ENCODE measurements around the gene TUT7. TPM values are rescaled to one million over a fixed set of nuclear protein-coding genes. Genes with fewer than 3 reads are reported as not detected.

TUT7 gene
- total and polyA plus RNA-seq, 4 donors, result 7.1 to 38.1 (median 18.1) TPM

DNA sequence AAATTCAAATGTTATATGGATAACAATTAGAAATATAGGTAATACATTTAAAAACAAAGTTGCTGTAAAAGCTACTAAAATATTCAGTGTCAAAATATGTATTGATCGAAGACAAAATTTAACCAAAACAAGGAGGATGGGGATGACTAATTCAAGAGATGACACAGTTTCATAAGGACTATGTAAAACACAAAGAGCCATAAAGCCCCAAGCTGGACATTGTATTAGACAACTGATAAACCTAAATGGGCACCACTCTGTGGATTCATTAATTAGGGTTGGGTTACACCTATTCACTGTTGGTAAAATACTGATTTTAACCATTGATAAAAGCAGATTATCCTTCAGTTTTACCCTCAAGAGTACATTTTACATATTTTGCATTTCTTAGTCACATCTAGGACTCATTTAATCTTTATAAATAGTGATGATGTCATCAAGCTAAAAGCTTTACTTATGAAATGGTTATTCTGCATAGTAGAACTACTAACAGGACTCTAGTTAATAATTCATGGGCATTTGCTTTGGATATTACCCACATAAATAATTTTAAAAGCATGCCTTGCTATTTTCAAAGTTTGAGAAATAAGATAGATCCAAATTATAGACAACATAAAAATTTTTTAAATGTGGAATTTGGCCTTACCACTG, 13.7 kb downstream of the TUT7 start:
- no peak overlapping the region for H3K27ac ChIP-seq (ENCODE audit: low read depth in 1 of 2, low read length in 2 of 2)
- no peak for DNase-seq
- no peaks in the 10 kb centered on the region for H3K27me3 ChIP-seq (ENCODE audit: control insufficient read depth in 1 of 2, insufficient read depth in 2 of 2, low read length in 1 of 2)

DNA sequence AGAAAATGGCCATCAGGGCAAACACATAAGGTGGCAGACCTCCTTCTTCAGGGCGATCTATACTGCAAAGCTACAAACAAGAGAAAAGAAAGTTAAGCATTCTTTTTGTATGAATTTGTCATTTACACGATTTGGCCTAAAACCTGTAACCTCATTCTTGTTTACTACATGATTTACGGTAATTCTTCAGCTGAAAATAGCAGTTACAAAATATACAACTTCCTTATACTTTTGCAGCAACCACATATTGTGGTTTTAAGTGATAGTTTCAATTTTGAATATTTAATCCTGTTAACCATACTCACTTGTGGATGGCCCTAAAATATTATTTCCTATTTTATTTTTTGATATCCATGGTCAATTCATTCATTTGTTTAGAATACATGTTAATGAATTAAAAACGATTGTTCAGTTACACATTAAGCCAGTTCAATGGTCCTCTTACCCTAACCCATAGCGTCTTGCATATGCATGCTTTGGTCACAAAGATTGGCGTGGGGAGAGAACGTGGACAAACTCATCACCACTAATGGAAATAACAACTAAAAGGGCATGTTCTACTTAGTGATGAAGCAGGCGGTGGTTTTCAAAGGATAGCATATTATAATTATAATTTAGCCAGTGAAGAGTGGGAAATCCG, 16.6 kb downstream of the TUT7 start:
- Histone ChIP-seq H3K9me3 (ENCODE audit: control insufficient read depth, low read length) (no peaks in the 10 kb centered on the region), H3K36me3 (ENCODE audit: control insufficient read depth in 1 of 2, insufficient read depth in 2 of 2, low read length in 1 of 2) (peaks cover 0 to 5% of the 10 kb centered on the region in 2 donors), H3K4me3 (ENCODE audit: low read length in 2 of 2) (no peak overlapping the region), H3K4me1 (ENCODE audit: control insufficient read depth in 1 of 2, insufficient read depth in 2 of 2, low read length in 2 of 2) (no peaks in the 10 kb centered on the region), H3K27me3 (ENCODE audit: control insufficient read depth in 1 of 2, insufficient read depth in 2 of 2, low read length in 1 of 2) (no peaks in the 10 kb centered on the region), H3K27ac (ENCODE audit: low read depth in 1 of 2, low read length in 2 of 2) (no peak overlapping the region)
- 87 to 88% methylated on average over 9 of the region's 9 CpGs for WGBS, 2 donors
- DNase-seq (no peak), ATAC-seq (ENCODE audit: low FRiP score) (no peak)
- intact Hi-C loops (cut with DNase I), result no loop called here

More for the DNA sequence above, 13.7 kb downstream of the TUT7 start:
- no peaks in the 10 kb centered on the region for H3K4me1 ChIP-seq (ENCODE audit: control insufficient read depth in 1 of 2, insufficient read depth in 2 of 2, low read length in 2 of 2)
- H3K9me3 ChIP-seq (ENCODE audit: control insufficient read depth, low read length), result no peaks in the 10 kb centered on the region
- no peak for ATAC-seq (ENCODE audit: low FRiP score)
- intact Hi-C loops (cut with DNase I), result no loop called here
- H3K36me3 ChIP-seq (ENCODE audit: control insufficient read depth in 1 of 2, insufficient read depth in 2 of 2, low read length in 1 of 2), result peaks cover 0 to 3% of the 10 kb centered on the region in 2 donors
- 49 to 91% methylated on average over 1 of the region's 1 CpG for WGBS, 2 donors
- H3K4me3 ChIP-seq (ENCODE audit: low read length in 2 of 2), result no peak overlapping the region

DNA sequence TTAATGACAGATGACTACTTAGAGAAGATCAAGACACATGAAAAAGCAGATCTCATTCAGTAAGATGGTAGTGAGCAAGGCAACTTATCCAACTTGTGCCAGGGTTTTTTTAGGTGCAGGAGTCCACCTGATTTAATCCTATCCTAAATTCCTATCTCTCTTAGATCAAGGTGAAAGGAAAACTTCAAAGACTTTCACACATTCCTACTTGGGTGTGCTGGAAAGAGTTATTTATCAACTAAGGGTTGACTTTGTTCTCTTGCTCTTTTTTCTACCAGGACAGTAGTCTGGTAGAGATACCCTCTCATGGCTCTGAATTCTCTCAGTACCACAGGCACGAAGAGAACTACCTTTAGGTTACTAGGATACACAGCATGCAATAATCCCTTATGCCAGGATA, 18.2 kb downstream of the TUT7 start:
- intact Hi-C loops (cut with DNase I), result no loop called here
- H3K9me3 ChIP-seq (ENCODE audit: control insufficient read depth, low read length), result no peaks in the 10 kb centered on the region
- no peak overlapping the region for H3K27ac ChIP-seq (ENCODE audit: low read depth in 1 of 2, low read length in 2 of 2)
- ATAC-seq (ENCODE audit: low FRiP score), result no peak
- DNase-seq, result no peak
- H3K36me3 ChIP-seq (ENCODE audit: control insufficient read depth in 1 of 2, insufficient read depth in 2 of 2, low read length in 1 of 2), result peaks cover 0 to 3% of the 10 kb centered on the region in 2 donors
- no peaks in the 10 kb centered on the region for H3K4me1 ChIP-seq (ENCODE audit: control insufficient read depth in 1 of 2, insufficient read depth in 2 of 2, low read length in 2 of 2)
- no peaks in the 10 kb centered on the region for H3K27me3 ChIP-seq (ENCODE audit: control insufficient read depth in 1 of 2, insufficient read depth in 2 of 2, low read length in 1 of 2)
- H3K4me3 ChIP-seq (ENCODE audit: low read length in 2 of 2), result no peak overlapping the region
- WGBS, 2 donors, result 85 to 96% methylated on average over 1 of the region's 1 CpG

DNA sequence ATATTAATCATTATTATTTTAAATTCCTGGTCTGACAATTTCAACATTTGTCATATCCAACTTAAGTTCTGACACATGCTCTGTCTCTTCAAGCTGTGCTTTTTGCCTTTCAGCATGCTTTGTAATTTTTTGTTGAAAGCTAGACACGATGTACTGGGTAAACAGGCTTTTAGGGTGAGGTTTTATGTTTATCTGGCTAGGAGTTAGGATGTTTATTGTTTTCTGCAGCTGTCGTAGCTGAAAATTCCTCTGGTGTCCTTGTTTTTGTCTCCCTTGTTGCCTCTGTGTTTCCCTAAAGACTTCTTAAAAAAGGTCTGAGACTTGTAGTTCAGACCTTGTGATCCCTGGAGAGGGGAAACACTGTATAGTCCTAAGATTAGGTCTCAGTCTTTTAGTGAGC, 20.6 kb downstream of the TUT7 start:
- intact Hi-C loops (cut with DNase I), result no loop called here
- H3K27ac ChIP-seq (ENCODE audit: low read depth in 1 of 2, low read length in 2 of 2), result no peak overlapping the region
- no peak overlapping the region for H3K4me3 ChIP-seq (ENCODE audit: low read length in 2 of 2)
- no peaks in the 10 kb centered on the region for H3K9me3 ChIP-seq (ENCODE audit: control insufficient read depth, low read length)
- ATAC-seq (ENCODE audit: low FRiP score) (no peak), DNase-seq (no peak)
- H3K27me3 ChIP-seq (ENCODE audit: control insufficient read depth in 1 of 2, insufficient read depth in 2 of 2, low read length in 1 of 2), result no peaks in the 10 kb centered on the region
- H3K36me3 ChIP-seq (ENCODE audit: control insufficient read depth in 1 of 2, insufficient read depth in 2 of 2, low read length in 1 of 2), result peaks cover 0 to 3% of the 10 kb centered on the region in 2 donors
- WGBS, 2 donors, result 75 to 81% methylated on average over 2 of the region's 2 CpGs
- H3K4me1 ChIP-seq (ENCODE audit: control insufficient read depth in 1 of 2, insufficient read depth in 2 of 2, low read length in 2 of 2), result no peaks in the 10 kb centered on the region

DNA sequence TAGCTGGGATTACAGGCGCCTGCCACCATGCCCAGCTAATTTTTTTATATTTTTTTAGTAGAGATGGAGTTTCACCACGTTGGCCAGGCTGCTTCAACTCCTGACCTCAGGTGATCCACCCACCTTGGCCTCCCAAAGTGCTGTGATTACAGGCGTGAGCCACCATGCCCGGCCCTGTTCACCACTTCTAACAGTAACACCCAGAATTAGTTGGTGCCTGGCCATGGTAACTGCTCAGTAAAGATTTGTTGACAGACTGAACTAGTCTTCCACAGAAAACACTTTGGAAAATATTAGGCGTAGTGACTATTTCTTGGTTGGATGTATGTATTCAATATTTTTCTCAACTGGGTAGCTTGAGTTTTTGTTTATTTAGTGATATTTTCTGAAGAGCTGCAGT, 24.0 kb downstream of the TUT7 start:
- 90 to 93% methylated on average over 5 of the region's 5 CpGs for WGBS, 2 donors
- DNase-seq (no peak), ATAC-seq (ENCODE audit: low FRiP score) (no peak)
- intact Hi-C loops (cut with DNase I), result no loop called here
- H3K27me3 ChIP-seq (ENCODE audit: control insufficient read depth in 1 of 2, insufficient read depth in 2 of 2, low read length in 1 of 2), result no peaks in the 10 kb centered on the region
- H3K4me1 ChIP-seq (ENCODE audit: control insufficient read depth in 1 of 2, insufficient read depth in 2 of 2, low read length in 2 of 2), result no peaks in the 10 kb centered on the region
- H3K27ac ChIP-seq (ENCODE audit: low read depth in 1 of 2, low read length in 2 of 2), result no peak overlapping the region
- H3K36me3 ChIP-seq (ENCODE audit: control insufficient read depth in 1 of 2, insufficient read depth in 2 of 2, low read length in 1 of 2), result peaks cover 4 to 6% of the 10 kb centered on the region in 2 donors
- no peaks in the 10 kb centered on the region for H3K9me3 ChIP-seq (ENCODE audit: control insufficient read depth, low read length)
- H3K4me3 ChIP-seq (ENCODE audit: low read length in 2 of 2), result no peak overlapping the region

DNA sequence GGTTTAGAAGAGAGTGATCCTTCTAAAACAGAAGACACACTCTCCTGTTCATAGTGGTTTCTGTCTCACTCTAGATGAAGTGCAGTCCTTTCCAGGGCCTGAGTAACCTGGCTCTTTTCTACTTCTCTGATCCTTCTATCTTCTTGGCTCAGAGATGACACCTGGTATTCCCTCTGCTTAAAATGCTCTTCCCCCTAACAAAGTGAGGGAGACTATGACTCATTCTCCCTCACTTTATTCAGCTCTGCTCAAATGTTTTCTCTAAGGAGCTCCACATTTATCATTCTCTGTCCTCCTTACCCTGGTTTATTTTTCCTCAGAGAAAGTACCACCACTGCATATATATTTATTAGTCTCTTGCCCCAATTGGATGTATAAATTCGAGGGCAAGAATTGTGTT, 24.6 kb downstream of the TUT7 start:
- no peaks in the 10 kb centered on the region for H3K9me3 ChIP-seq (ENCODE audit: control insufficient read depth, low read length)
- no peak overlapping the region for H3K27ac ChIP-seq (ENCODE audit: low read depth in 1 of 2, low read length in 2 of 2)
- intact Hi-C loops (cut with DNase I), result no loop called here
- H3K4me3 ChIP-seq (ENCODE audit: low read length in 2 of 2), result no peak overlapping the region
- H3K36me3 ChIP-seq (ENCODE audit: control insufficient read depth in 1 of 2, insufficient read depth in 2 of 2, low read length in 1 of 2), result peaks cover 4 to 6% of the 10 kb centered on the region in 2 donors
- H3K4me1 ChIP-seq (ENCODE audit: control insufficient read depth in 1 of 2, insufficient read depth in 2 of 2, low read length in 2 of 2), result no peaks in the 10 kb centered on the region
- ATAC-seq (ENCODE audit: low FRiP score), result no peak
- no peaks in the 10 kb centered on the region for H3K27me3 ChIP-seq (ENCODE audit: control insufficient read depth in 1 of 2, insufficient read depth in 2 of 2, low read length in 1 of 2)
- WGBS, 2 donors, result 46 to 59% methylated on average over 1 of the region's 1 CpG
- DNase-seq, result no peak

DNA sequence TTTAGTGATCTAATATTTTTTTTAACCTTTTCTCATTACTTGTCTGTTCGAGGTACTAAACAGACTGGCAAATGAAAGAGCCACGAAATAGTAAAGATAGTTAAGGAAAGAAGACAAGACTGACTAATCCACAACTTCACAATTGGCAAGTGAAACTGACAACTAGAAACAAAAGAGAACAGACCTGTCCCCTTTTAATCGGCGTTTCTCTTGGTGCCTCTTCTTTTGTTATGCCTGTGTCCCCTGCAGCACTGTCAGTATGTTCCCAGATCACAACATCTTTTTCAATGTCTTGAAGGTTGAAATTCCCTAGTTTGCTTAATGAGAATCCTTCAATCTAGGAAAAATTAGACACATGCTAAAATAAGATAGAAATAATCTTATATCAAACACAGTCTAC, 26.1 kb downstream of the TUT7 start:
- no peak for DNase-seq
- Histone ChIP-seq H3K4me3 (ENCODE audit: low read length in 2 of 2) (no peak overlapping the region), H3K4me1 (ENCODE audit: control insufficient read depth in 1 of 2, insufficient read depth in 2 of 2, low read length in 2 of 2) (no peaks in the 10 kb centered on the region), H3K9me3 (ENCODE audit: control insufficient read depth, low read length) (no peaks in the 10 kb centered on the region), H3K27ac (ENCODE audit: low read depth in 1 of 2, low read length in 2 of 2) (no peak overlapping the region), H3K36me3 (ENCODE audit: control insufficient read depth in 1 of 2, insufficient read depth in 2 of 2, low read length in 1 of 2) (peaks cover 4 to 12% of the 10 kb centered on the region in 2 donors), H3K27me3 (ENCODE audit: control insufficient read depth in 1 of 2, insufficient read depth in 2 of 2, low read length in 1 of 2) (no peaks in the 10 kb centered on the region)
- 59 to 60% methylated on average over 4 of the region's 4 CpGs for WGBS, 2 donors
- intact Hi-C loops (cut with DNase I), result no loop called here
- no peak for ATAC-seq (ENCODE audit: low FRiP score)

DNA sequence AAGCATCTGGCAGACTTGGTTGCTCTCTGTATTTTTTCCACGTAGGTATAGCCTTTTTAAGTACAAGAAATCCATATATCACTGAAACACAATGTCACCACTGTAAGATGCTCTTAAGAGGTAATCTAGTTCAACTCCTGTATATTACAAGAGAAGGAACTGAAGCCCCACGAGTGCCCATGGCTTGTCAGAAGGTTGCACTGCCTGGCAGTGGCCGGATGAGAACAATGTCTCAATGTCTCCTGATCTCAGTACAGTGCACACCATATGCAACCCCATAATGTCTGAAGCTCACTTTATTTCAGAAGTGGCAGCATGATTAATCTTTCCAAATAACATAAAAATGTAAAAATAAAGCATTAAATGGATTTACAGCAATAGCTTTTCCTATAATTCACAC, 27.7 kb downstream of the TUT7 start:
- ATAC-seq (ENCODE audit: low FRiP score) (no peak), DNase-seq (no peak)
- H3K4me3 ChIP-seq (ENCODE audit: low read length in 2 of 2), result no peak overlapping the region
- intact Hi-C loops (cut with DNase I), result no loop called here
- peaks cover 4 to 16% of the 10 kb centered on the region in 2 donors for H3K36me3 ChIP-seq (ENCODE audit: control insufficient read depth in 1 of 2, insufficient read depth in 2 of 2, low read length in 1 of 2)
- no peaks in the 10 kb centered on the region for H3K9me3 ChIP-seq (ENCODE audit: control insufficient read depth, low read length)
- H3K27me3 ChIP-seq (ENCODE audit: control insufficient read depth in 1 of 2, insufficient read depth in 2 of 2, low read length in 1 of 2), result no peaks in the 10 kb centered on the region
- 82 to 86% methylated on average over 3 of the region's 3 CpGs for WGBS, 2 donors
- H3K4me1 ChIP-seq (ENCODE audit: control insufficient read depth in 1 of 2, insufficient read depth in 2 of 2, low read length in 2 of 2), result no peaks in the 10 kb centered on the region
- H3K27ac ChIP-seq (ENCODE audit: low read depth in 1 of 2, low read length in 2 of 2), result no peak overlapping the region

DNA sequence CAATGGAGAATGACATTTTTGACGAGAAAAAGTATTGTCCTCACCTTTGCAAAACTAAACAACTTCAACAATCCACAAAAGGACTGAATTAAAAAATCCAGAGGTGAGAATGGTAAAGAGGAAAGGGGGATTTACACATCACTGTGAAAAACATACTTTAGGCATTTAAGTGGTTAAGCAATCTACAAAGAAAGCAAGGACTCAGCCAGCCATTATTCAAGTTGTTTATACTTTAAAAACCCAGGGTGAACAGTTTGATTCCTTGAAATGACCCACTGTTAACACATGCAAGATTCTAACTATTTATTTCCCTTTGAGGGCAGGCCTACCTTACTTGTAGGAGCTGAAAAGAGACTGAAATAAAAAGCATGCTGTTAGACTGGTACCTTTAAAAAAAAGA, 29.3 kb downstream of the TUT7 start:
- Histone ChIP-seq H3K9me3 (ENCODE audit: control insufficient read depth, low read length) (no peaks in the 10 kb centered on the region), H3K27me3 (ENCODE audit: control insufficient read depth in 1 of 2, insufficient read depth in 2 of 2, low read length in 1 of 2) (no peaks in the 10 kb centered on the region), H3K4me3 (ENCODE audit: low read length in 2 of 2) (no peak overlapping the region), H3K4me1 (ENCODE audit: control insufficient read depth in 1 of 2, insufficient read depth in 2 of 2, low read length in 2 of 2) (no peaks in the 10 kb centered on the region), H3K36me3 (ENCODE audit: control insufficient read depth in 1 of 2, insufficient read depth in 2 of 2, low read length in 1 of 2) (peaks cover 4 to 16% of the 10 kb centered on the region in 2 donors), H3K27ac (ENCODE audit: low read depth in 1 of 2, low read length in 2 of 2) (no peak overlapping the region)
- no peak for ATAC-seq (ENCODE audit: low FRiP score)
- WGBS, 2 donors, result 88 to 90% methylated on average over 1 of the region's 1 CpG
- intact Hi-C loops (cut with DNase I), result no loop called here
- DNase-seq, result no peak
